GM21737 (cell line): ENCODE measurements around the gene POC1A.
A peak's percentile ranks its signal among the peaks of the same experiment; 100 is the strongest.
"Not testable (repeated sequence)": the region's sequence is repeated elsewhere in the genome, so short reads cannot be mapped to it uniquely, and the experiment has no call there.

Experiments
- ATAC-seq: cut with Tn5 transposase; IDR thresholded peaks from one replicate; pipeline ENCODE4 v1.9.1; 2021; ENCODE audit warnings: mild to moderate bottlenecking, moderate library complexity; ENCODE audit not compliant: unreplicated experiment

Gene POC1A

DNA sequence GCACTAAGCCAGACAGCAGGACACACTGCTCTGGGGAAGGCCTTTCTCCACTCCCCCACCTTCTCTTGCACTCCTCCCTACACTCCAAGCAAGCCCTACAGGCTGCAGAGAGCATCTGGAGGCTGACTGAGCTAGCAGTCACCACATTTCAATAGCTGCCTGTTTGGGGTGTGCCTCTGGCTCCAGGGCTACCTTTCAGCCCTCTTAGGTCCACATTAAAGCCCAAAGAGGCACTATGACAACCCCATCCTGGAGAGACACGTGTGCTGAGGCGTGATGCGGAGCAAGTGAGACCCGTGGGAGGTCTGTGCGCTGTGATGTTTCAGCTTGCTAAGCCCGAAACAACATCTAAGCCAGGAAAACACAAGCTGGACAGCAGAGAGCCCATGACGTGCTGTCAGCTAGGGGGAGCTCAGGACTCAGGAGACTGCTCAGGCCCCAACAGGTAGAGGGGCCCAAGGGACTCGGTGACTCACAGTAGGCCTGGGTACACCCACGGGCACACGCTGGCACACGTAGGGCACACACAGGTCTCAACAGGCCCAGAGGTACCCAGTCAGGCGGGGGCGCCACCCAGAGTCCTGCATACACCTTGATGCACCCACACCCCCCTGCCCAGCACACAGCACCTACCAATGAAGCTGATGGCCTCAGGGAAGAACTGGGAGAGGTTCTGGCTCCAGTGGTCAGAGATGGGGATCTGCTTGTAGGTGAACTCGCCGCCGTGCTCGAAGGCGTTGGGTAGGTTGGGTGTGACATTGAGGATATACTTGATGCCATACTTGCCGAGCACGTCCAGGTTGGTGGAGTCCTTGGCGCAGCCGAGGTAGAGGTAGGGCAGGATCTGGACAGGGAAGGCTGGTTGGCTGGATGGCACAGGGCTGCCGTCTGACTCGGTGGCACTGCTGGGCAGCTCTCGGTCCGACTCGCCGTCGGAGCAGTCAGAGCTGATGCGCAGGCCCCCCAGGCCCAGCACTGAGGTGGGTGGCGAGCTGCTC lies 100.6 kb downstream of the POC1A start:
- ATAC-seq = no peak

- no peak for ATAC-seq
Observed at GRCh38 chr3:52052831-52053306, 101.4 kb downstream of the POC1A start.

DNA sequence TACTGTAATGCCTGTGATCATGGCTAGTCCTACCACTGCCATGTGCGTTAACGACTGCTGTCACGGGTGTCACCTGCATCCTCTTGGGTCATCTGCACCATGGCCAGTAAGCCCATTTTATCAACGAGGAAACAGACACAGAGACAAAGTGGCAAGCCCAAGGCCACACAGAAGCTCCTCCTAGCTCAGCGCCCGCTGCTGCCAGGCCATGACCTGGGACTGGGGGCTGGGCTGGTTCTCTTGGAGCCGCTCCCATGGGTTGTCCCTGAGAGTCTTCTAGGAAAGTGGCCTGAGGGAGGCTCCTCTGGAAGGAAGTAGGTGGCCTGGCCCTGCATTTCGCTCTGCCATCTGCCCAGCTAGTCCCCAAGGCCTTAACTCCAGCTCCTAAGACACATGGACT lies 102.8 kb downstream of the POC1A start:
- no peak for ATAC-seq

- ATAC-seq = no peak
Observed at GRCh38 chr3:52050571-52050970, 103.7 kb downstream of the POC1A start.

- ATAC-seq = no peak
Observed at GRCh38 chr3:52049503-52049902, 104.7 kb downstream of the POC1A start.

DNA sequence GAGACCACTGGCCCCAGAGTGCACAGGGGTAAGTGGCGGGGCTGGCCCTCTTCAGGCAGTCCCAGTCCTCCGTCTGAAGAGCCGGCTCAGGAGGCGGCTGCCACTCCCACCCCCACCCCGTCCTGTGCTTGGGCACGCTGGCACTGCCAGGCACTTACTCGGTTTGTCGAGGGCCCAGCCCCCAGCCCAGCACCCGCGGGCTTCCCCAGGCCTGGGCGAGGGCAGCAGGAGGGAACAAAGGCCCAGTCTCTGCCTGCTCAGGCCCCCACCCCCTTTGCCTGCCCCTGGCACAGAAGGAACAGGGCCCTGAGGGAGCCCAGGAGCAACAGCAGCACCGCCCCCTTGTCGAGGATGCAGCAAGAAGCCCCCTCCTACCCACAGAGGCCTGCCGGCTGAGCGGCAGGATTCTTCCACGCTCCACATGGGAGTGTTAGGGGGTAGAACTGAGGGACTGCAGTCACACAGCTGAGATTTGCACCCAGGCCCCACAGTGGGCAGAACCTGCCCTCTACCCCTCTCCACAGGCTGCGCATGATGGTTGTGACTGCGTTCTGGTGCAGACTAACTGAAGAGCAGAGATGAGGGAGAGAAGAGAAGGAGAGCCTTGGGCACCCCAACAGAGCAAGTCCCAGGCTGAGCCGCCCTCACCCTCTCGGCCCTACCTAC lies 106.8 kb downstream of the POC1A start:
- no peak for ATAC-seq

- ATAC-seq = no peak
Observed at GRCh38 chr3:52046902-52047239, 107.4 kb downstream of the POC1A start.

GRCh38 chr3:52046186-52046901 lies 107.9 kb downstream of the POC1A start:
- no peak for ATAC-seq

DNA sequence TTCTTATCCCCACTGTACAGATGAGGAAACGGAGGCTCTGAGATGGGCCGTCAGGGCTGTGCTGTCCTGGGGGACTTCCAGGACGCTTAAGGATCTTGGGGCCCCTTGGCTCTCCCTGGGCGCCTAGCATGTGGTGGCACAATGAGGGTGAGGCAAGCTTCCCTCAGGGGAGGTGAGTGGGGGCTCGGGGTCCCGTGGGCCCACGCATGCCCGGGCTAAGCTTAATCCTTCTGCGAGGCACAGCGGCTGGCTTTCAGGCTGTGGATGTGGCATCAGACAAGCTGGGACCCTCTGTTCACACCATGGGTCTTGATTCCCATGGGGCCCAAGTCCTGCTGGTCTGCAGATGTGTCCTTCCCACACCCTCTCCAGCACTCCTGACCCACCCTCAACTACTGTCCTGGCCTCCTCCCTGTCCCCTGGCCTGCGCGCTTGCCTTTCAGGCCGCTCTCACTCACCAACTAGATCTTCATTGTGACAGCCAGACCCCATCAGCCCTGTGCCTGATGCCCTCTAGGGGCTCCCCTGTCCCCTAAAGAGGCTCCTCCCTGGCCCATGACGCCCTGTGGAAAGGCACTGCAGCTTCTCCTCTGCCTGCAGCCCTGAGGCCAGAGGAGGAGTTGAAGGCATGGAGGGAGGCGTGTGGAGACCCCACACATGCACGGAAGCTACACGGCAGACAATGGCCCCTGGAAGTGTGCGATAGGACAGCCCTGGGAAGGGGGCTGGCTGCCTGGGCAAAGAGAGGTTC lies 109.2 kb downstream of the POC1A start:
- ATAC-seq = no peak

GRCh38 chr3:52043750-52044149 lies 110.5 kb downstream of the POC1A start:
- ATAC-seq = no peak

DNA sequence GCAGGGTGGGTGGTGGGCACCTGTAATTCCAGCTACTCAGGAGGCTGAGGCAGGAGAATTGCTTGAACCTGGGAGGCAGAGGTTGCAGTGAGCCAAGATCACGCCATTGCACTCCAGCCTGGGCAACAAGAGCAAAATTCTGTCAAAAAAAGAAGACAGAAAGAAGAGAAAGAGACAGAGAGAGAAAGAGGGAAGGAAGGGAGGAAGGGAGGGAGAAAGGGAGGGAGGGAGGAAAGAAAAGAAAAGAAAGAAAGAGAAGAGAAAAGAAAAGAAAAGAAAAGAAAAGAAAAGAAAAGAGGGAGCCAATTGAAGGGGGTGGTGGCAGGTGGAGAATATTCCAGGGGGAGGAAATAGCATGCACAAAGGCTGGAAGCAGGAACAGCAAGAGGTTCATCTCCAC lies 111.2 kb downstream of the POC1A start:
- ATAC-seq = not testable (repeated sequence)

GRCh38 chr3:52041118-52041731 lies 113.0 kb downstream of the POC1A start:
- ATAC-seq = no peak

DNA sequence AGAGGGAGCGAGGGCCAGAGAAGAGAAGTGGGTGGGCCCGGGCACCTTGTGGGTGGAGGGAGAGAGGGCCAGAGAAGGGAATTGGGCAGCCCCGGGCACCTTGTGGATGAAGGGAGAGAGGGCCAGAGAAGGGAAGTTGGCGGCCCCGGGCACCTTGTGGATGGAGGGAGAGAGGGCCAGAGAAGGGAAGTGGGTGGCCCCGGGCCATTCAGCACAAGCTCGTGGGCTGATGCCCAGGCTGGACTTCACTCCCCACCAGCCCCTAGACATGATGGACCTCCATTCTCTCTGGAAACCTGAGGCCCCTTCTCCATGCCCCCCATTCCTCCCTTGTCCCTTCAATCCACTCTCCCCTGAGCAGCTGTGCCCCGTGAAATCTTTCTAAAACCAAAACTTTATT lies 113.6 kb downstream of the POC1A start:
- no peak for ATAC-seq

GRCh38 chr3:52039846-52040245 lies 114.4 kb downstream of the POC1A start:
- no peak for ATAC-seq

- ATAC-seq = no peak
Observed at GRCh38 chr3:52039426-52039825, 114.8 kb downstream of the POC1A start.

DNA sequence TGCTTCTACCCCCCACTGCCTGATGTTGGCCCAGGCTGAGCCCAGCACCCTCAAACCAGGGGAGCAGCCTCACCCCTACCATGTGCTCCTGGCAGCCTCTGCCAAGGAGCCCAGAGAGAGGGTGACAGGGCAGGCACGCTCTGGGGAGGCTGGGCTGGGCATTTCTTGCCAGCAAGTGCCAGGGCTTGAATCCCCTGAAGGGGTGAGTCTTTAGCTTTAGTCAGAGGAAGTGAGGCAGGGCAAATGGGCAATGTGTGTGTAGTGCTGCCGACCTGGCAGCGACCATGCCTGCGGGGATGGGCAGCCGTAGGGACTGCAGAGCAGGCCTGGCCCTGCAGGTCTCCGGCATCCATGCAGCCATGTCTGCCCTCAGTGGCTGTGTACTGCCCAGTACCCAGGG lies 116.0 kb downstream of the POC1A start:
- no peak for ATAC-seq

DNA sequence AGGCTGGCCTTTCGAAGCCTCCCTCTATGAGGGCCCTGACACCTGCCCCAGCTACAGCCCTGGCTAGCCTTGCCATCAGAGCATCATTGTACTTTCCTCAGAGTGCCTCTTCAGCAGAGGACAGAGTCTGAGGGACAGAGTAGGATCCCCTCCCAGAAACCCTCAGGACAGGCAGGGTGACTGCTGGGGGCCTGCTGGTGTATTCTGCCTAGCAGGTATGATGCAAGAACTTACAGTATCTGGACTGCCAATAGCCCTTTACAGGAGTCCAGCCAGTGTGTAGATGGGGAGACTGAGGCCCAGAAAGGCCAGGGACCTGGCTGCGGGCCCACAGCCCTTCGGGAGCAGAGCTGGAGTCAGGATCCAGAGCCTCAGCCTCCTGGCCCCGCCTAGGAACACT lies 116.9 kb downstream of the POC1A start:
- ATAC-seq = no peak

DNA sequence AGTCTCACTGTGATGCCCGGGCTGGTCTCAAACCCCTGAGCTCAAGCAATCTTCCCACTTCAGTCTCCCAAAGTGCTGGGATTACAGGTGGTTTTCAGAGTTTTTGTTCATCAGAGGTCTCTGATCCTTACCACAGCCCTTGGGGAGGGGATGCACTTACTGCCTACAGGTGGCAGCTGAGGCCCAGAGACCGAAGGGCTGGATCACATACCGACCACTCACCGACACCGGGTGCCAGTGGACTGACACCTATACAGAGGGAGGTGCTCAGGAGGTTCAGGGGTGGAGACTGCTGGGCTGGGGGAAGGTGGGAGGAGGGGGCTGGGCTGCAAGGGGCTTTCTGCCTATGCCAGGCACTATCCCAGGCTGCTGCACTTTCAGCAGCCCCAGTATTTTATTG lies 117.4 kb downstream of the POC1A start:
- ATAC-seq = no peak

DNA sequence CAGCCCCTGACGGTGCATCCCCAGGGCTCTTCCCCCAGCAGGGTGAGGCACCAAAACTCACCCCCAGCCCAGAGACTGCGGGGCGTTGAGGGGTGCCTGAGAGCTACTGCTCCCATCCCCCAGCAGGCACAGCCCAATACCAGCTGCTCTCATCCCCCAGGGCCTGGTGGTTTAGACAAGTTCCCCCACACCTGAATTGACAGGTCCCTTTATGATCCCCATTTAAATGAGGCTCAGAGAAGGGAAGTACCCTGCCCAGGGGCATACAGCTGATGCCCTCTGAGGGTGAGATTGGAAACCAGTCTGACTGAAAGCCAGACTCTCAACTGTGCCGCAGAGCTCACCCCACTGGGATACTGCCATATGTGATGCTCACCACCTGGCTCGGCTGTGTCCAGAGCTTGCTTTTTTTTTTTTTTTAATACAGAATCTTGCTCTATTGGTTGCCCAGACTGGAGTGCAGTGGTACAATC lies 118.0 kb downstream of the POC1A start:
- peak; percentile 65 for ATAC-seq

DNA sequence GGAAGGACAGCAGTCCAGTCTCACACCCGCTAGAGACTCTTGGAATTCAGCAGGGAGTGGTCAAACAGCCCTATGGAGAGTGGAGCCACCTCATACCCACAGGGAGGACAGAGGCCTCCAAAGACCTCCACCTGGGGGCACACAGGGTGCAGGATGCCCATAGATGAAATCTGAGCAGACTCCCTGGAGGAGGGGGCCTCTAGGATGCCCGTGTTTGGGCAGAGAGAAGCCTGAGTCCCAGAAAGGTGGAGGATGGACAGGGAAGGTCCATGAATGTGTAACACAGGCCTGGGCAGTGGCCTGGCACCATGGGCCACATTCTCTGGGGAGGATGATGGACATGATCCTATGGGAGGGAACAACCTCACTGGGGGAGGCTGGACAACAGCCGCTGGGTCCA lies 119.6 kb downstream of the POC1A start:
- no peak for ATAC-seq
